NCI-H2196 treated with DMSO at 0.1 percent for 48 hours (cell line): ENCODE measurements around the gene LENG9.
A peak's percentile ranks its signal among the peaks of the same experiment; 100 is the strongest.
"Not testable (repeated sequence)": the region's sequence is repeated elsewhere in the genome, so short reads cannot be mapped to it uniquely, and the experiment has no call there.

Experiments used
- DNase-seq: peaks from one replicate; lab custom pipeline; 2025; ENCODE audit not compliant: unreplicated experiment; lab: John Stamatoyannopoulos, UW

The LENG9 gene

GRCh38 chr19:54480051-54480450 is 16.5 kb upstream of the LENG9 start:
- DNase-seq = no peak

- peak; percentile 34 for DNase-seq
These were observed 15.2 kb upstream of the LENG9 start for GRCh38 chr19:54478677-54479266.

- DNase-seq = no peak
These were observed 14.1 kb upstream of the LENG9 start for GRCh38 chr19:54477650-54478049.

- DNase-seq = no peak
These were observed 12.1 kb upstream of the LENG9 start for GRCh38 chr19:54475706-54476105.

- no peak for DNase-seq
These were observed 10.4 kb upstream of the LENG9 start for GRCh38 chr19:54473892-54474372.

GRCh38 chr19:54473071-54473891 is 9.7 kb upstream of the LENG9 start, which contains the start of gene CDC42EP5:
Gene CDC42EP5 (minus strand): TSS chr19:54473296. CDS start chr19:54465547, 7,749 bp downstream.
- no peak for DNase-seq

- DNase-seq = no peak
These were observed 7.6 kb upstream of the LENG9 start for GRCh38 chr19:54470991-54471782.

GRCh38 chr19:54470276-54470887 is 6.8 kb upstream of the LENG9 start:
- no peak for DNase-seq

GRCh38 chr19:54469496-54469934 is 5.9 kb upstream of the LENG9 start:
- DNase-seq = no peak

GRCh38 chr19:54466110-54466480 is 2.5 kb upstream of the LENG9 start:
- not testable (repeated sequence) for DNase-seq

- DNase-seq = no peak
These were observed 2.0 kb upstream of the LENG9 start for GRCh38 chr19:54465426-54466109.

- DNase-seq = peak; percentile 92
These were observed 1.2 kb upstream of the LENG9 start for GRCh38 chr19:54464630-54465425.

GRCh38 chr19:54464044-54464629 is 559 bp upstream of the LENG9 start:
- DNase-seq = peak; percentile 100

- no peak for DNase-seq
These were observed 685 bp downstream of the LENG9 start for GRCh38 chr19:54462655-54463530.

GRCh38 chr19:54462047-54462654 is 1.4 kb downstream of the LENG9 start:
- DNase-seq = no peak

- no peak for DNase-seq
These were observed 2.0 kb downstream of the LENG9 start for GRCh38 chr19:54461613-54462012.

- DNase-seq = no peak
These were observed 2.4 kb downstream of the LENG9 start for GRCh38 chr19:54461210-54461609.
